DMS53 treated with DMSO at 0.1 percent for 48 hours (cell line): Measurements from ENCODE around the gene SPART.

Experiments used
- DNase-seq: peaks from one replicate; lab custom pipeline; 2025; ENCODE audit not compliant: unreplicated experiment; lab: John Stamatoyannopoulos, UW

SPART gene

GRCh38 chr13:36346222-36347083 lies at the start of gene SPART:
SPART (minus strand) TSS chr13:36346394; CDS start chr13:36335830, 10,564 bp downstream.
- peak; percentile 90 for DNase-seq

GRCh38 chr13:36395280-36395679 lies 49.1 kb upstream of the SPART start:
- peak; percentile 34 for DNase-seq

- DNase-seq = peak; percentile 32
Observed at GRCh38 chr13:36385489-36385888, 39.3 kb upstream of the SPART start.

GRCh38 chr13:36382030-36382429 lies 35.8 kb upstream of the SPART start:
- peak; percentile 51 for DNase-seq

- DNase-seq = no peak
Observed at GRCh38 chr13:36377826-36378468, 31.8 kb upstream of the SPART start.

- DNase-seq = no peak
Observed at GRCh38 chr13:36374063-36374462, 27.9 kb upstream of the SPART start.

- DNase-seq = no peak
Observed at GRCh38 chr13:36371185-36371584, 25.0 kb upstream of the SPART start.

- DNase-seq = no peak
Observed at GRCh38 chr13:36370108-36370429, 23.9 kb upstream of the SPART start.

GRCh38 chr13:36369268-36370107 lies 23.3 kb upstream of the SPART start:
- DNase-seq = no peak

- no peak for DNase-seq
Observed at GRCh38 chr13:36366031-36366430, 19.8 kb upstream of the SPART start.

- no peak for DNase-seq
Observed at GRCh38 chr13:36363366-36363863, 17.2 kb upstream of the SPART start.

- no peak for DNase-seq
Observed at GRCh38 chr13:36362914-36363313, 16.7 kb upstream of the SPART start.

- DNase-seq = no peak
Observed at GRCh38 chr13:36362251-36362650, 16.1 kb upstream of the SPART start.

GRCh38 chr13:36360903-36361302 lies 14.7 kb upstream of the SPART start:
- DNase-seq = no peak

- DNase-seq = no peak
Observed at GRCh38 chr13:36359301-36359950, 13.2 kb upstream of the SPART start.

GRCh38 chr13:36358175-36358718 lies 12.1 kb upstream of the SPART start:
- no peak for DNase-seq

GRCh38 chr13:36357692-36358091 lies 11.5 kb upstream of the SPART start:
- no peak for DNase-seq

GRCh38 chr13:36357231-36357630 lies 11.0 kb upstream of the SPART start:
- DNase-seq = no peak

GRCh38 chr13:36356058-36356457 lies 9.9 kb upstream of the SPART start:
- DNase-seq = no peak

GRCh38 chr13:36355632-36356031 lies 9.4 kb upstream of the SPART start:
- no peak for DNase-seq
